ENCODE data around the gene UBE2QL1. TPM values are rescaled to one million over a fixed set of nuclear protein-coding genes. Genes with fewer than 3 reads are reported as not detected.

UBE2QL1 gene
- total RNA-seq, 4 donors from 2014 or later: 0.37 to 0.96 (median 0.64) TPM; not detected in 1

DNA sequence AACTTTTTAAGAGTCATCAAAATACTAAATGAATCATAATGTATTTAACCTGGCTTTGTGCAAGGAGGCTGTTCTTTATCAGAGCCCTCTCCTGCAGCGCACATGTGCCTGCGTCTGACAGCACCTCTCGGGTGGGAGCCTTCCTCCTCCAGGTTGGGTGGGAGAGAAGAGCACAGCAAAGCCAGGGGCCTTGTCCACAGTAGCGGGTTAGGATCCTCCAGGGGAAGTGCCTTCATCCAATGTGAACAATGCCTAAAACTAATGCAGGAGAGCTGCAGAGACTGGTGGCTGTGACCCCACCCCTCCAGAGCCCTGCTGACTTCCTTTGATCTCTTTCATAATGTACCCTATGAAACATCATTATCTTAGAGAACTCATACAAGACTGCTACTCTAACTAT, 10.2 kb downstream of the UBE2QL1 start:
- H3K27me3 ChIP-seq: no peaks in the 10 kb centered on the region
- H3K4me3 ChIP-seq: no peak overlapping the region
- 77 to 91% methylated on average over 4 of the region's 4 CpGs for WGBS, 2 donors (ENCODE audit: low coverage in 1 of 2)
- no peaks in the 10 kb centered on the region for H3K9me3 ChIP-seq
- no peak for TF ChIP-seq POLR2AphosphoS5 (IDR thresholded peaks at IDR 0.05)
- TF ChIP-seq, protein P1, sequence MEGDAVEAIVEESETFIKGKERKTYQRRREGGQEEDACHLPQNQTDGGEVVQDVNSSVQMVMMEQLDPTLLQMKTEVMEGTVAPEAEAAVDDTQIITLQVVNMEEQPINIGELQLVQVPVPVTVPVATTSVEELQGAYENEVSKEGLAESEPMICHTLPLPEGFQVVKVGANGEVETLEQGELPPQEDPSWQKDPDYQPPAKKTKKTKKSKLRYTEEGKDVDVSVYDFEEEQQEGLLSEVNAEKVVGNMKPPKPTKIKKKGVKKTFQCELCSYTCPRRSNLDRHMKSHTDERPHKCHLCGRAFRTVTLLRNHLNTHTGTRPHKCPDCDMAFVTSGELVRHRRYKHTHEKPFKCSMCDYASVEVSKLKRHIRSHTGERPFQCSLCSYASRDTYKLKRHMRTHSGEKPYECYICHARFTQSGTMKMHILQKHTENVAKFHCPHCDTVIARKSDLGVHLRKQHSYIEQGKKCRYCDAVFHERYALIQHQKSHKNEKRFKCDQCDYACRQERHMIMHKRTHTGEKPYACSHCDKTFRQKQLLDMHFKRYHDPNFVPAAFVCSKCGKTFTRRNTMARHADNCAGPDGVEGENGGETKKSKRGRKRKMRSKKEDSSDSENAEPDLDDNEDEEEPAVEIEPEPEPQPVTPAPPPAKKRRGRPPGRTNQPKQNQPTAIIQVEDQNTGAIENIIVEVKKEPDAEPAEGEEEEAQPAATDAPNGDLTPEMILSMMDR (IDR thresholded peaks at IDR 0.05): no peak
- no peak for DNase-seq
- no peak overlapping the region for H3K27ac ChIP-seq
- in situ Hi-C loops (cut with MboI; ENCODE audit: low pct_ligation_motif_present in 1 of 4, low pct_unique_long_range_greater_than_20kb in 1 of 4, low sequenced_read_pairs in 3 of 4): no loop called here
- no peaks in the 10 kb centered on the region for H3K4me1 ChIP-seq
- intact Hi-C loops (cut with DNase I; ENCODE audit: low total_unique reads): loop anchor here (10.0 kb wide), 1 partner anchor 116 kb away; no protein-coding TSS in a partner anchor
- H3K36me3 ChIP-seq: no peaks in the 10 kb centered on the region

DNA sequence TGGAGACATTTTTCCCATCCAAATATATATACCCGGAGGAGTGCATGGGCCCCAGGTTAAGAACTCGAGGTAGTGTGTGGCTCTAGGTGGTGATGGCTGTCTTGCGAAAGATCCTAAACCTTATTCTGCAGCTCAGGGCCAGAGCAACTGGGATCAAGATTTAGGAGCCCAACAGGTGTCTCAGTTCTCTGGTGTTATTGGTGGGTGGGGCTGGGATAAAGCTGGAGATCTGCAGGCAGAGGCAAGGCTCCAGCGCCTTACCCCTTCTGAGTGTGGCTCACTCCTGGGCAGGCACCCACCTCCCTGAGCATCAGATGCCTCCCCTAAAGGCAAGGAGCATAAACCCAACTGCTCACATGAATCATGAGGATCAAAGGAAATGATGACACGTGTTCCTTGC, 11.2 kb downstream of the UBE2QL1 start:
- WGBS, 2 donors (ENCODE audit: low coverage in 1 of 2): 40 to 63% methylated on average over 1 to 5 of the region's 5 CpGs
- DNase-seq: no peak
- no peaks in the 10 kb centered on the region for H3K36me3 ChIP-seq
- in situ Hi-C loops (cut with MboI; ENCODE audit: low pct_ligation_motif_present in 1 of 4, low pct_unique_long_range_greater_than_20kb in 1 of 4, low sequenced_read_pairs in 3 of 4) (no loop called here), intact Hi-C loops (cut with DNase I; ENCODE audit: low total_unique reads) (loop anchor here (10.0 kb wide), 1 partner anchor 115 kb away; no protein-coding TSS in a partner anchor)
- H3K4me3 ChIP-seq: no peak overlapping the region
- H3K27me3 ChIP-seq: no peaks in the 10 kb centered on the region
- no peaks in the 10 kb centered on the region for H3K4me1 ChIP-seq
- H3K9me3 ChIP-seq: no peaks in the 10 kb centered on the region
- no peak overlapping the region for H3K27ac ChIP-seq
- no peak for TF ChIP-seq POLR2A (IDR thresholded peaks at IDR 0.05)
- TF ChIP-seq, protein P1 (IDR thresholded peaks at IDR 0.05): no peak
- TF ChIP-seq EP300 (IDR thresholded peaks at IDR 0.05; ENCODE audit: low read depth): no peak
- TF ChIP-seq POLR2AphosphoS5 (IDR thresholded peaks at IDR 0.05): no peak

DNA sequence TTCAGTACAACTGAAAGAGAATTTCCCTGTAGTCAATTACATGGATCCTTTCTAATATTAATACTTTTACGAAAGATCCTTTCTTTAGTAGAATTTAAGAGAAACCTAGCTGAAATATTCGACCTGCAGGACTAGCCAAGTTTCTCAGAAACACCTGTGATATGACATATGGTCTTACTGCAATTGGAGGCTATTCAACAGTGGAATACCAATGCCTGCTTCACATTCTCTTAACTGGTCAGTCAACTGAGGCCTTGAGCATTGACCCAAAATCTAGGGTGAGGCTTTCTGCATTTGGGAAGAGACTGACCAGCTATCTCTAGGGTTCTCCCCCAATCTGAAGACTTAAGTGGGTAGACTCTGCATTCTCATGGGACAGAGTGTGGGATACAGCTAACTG, 12.3 kb downstream of the UBE2QL1 start:
- Histone ChIP-seq H3K9me3 (no peaks in the 10 kb centered on the region), H3K4me3 (no peak overlapping the region), H3K4me1 (no peaks in the 10 kb centered on the region), H3K36me3 (no peaks in the 10 kb centered on the region), H3K27me3 (no peaks in the 10 kb centered on the region), H3K27ac (no peak overlapping the region)
- intact Hi-C loops (cut with DNase I; ENCODE audit: low total_unique reads) (no loop called here), in situ Hi-C loops (cut with MboI; ENCODE audit: low pct_ligation_motif_present in 1 of 4, low pct_unique_long_range_greater_than_20kb in 1 of 4, low sequenced_read_pairs in 3 of 4) (no loop called here)
- WGBS, 2 donors (ENCODE audit: low coverage in 1 of 2): 60 to 77% methylated on average over 1 to 2 of the region's 2 CpGs
- TF ChIP-seq POLR2AphosphoS5 (IDR thresholded peaks at IDR 0.05) (no peak), POLR2A (IDR thresholded peaks at IDR 0.05) (no peak), EP300 (IDR thresholded peaks at IDR 0.05; ENCODE audit: low read depth) (no peak)
- TF ChIP-seq, protein P1 (IDR thresholded peaks at IDR 0.05): no peak
- no peak for DNase-seq

DNA sequence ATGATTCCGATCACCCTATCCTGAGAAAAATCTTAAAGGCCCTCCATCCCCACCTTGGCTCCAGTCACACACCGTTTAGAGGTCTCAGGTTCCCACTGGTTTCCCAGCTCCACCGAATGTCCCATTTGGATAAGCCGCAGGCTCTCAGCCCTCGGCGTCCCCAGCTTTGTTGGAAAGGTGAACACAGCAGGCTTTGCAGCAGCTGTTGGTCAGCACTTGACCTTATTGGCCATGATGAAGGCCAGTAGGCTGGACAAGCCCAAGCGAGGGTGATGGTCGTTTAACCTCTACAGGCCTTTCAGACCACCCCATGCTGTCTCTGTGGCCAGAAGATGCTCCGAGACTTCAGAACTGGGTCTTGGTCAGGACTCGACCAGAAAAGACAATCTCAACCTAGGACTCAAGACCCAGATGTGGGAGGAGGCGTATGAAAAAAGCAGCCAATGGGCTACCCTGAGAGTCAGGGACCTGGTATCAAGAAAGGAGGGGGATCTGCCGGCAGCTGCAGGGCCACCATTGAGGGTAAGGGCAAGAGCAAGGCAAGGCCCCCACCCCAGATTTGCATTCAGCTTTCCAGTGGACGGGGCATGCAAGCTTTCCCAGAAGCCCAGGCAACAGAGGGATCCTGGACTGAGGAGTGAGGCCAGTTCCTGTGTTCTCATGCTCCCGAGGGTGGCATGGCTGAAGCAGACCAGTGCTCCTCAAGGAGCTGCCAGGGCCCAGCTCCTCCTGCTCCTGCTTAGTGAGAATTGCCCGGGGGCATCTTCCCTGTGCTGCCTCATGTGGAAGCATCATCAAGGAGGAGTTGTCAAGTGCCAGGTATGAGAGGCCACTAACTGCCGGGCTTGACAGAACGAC, 13.4 kb downstream of the UBE2QL1 start:
- H3K27me3 ChIP-seq: no peaks in the 10 kb centered on the region
- in situ Hi-C loops (cut with MboI; ENCODE audit: low pct_ligation_motif_present in 1 of 4, low pct_unique_long_range_greater_than_20kb in 1 of 4, low sequenced_read_pairs in 3 of 4): no loop called here
- no peak overlapping the region for H3K27ac ChIP-seq
- intact Hi-C loops (cut with DNase I; ENCODE audit: low total_unique reads): no loop called here
- no peak overlapping the region for H3K4me3 ChIP-seq
- no peaks in the 10 kb centered on the region for H3K9me3 ChIP-seq
- WGBS, 2 donors (ENCODE audit: low coverage in 1 of 2): 85 to 100% methylated on average over 6 to 17 of the region's 17 CpGs
- DNase-seq: no peak
- no peaks in the 10 kb centered on the region for H3K36me3 ChIP-seq
- no peak for TF ChIP-seq EP300 (IDR thresholded peaks at IDR 0.05; ENCODE audit: low read depth)
- TF ChIP-seq, protein P1 (IDR thresholded peaks at IDR 0.05): no peak
- no peak for TF ChIP-seq POLR2A (IDR thresholded peaks at IDR 0.05)
- no peak for TF ChIP-seq POLR2AphosphoS5 (IDR thresholded peaks at IDR 0.05)
- no peaks in the 10 kb centered on the region for H3K4me1 ChIP-seq

Measured in transverse colon (tissue), 4 donors.